HUES64 (cell line): Measurements from ENCODE around the gene TMEM132C. TPM values are rescaled to one million over a fixed set of nuclear protein-coding genes. Genes with fewer than 3 reads are reported as not detected.
"Not testable (repeated sequence)": the region's sequence is repeated elsewhere in the genome, so short reads cannot be mapped to it uniquely, and the experiment has no call there.

Experiments
- H3K27ac ChIP-seq: 2 replicates; pipeline ENCODE4 v1.7.0; 2013; ENCODE audit warnings: low read depth, low read length, inconsistent platforms
- H3K27me3 ChIP-seq: 2 replicates; pipeline ENCODE4 v1.6.1; 2013; ENCODE audit warnings: mild to moderate bottlenecking, low read length; ENCODE audit not compliant: insufficient read depth
- H3K36me3 ChIP-seq: 2 replicates; pipeline ENCODE4 v1.6.1; 2013; ENCODE audit warnings: mild to moderate bottlenecking, low read length; ENCODE audit not compliant: insufficient read depth
- H3K4me1 ChIP-seq: 2 replicates; pipeline ENCODE4 v1.6.1; 2013; ENCODE audit warnings: mild to moderate bottlenecking, low read length, moderate library complexity; ENCODE audit not compliant: insufficient read depth
- H3K4me3 ChIP-seq: 2 replicates; pipeline ENCODE4 v1.5.1; 2013; ENCODE audit warnings: mild to moderate bottlenecking, low read length, moderate library complexity
- H3K9ac ChIP-seq: 2 replicates; pipeline ENCODE4 v1.6.1; 2013; ENCODE audit warnings: mild to moderate bottlenecking, low read depth, low read length
- H3K9me3 ChIP-seq: 2 replicates; pipeline ENCODE4 v1.6.1; 2013; ENCODE audit warnings: low read depth, low read length; ENCODE audit not compliant: insufficient read depth
- WGBS: fragments of 150-250, 120-280 bp; methylation state at CpG from one replicate; pipeline ENCODE4 v1.1.7; 2013; ENCODE audit warnings: missing lambda C conversion rate; 5-methylcytosine and 5-hydroxymethylcytosine counted together
- polyA plus RNA-seq, 2 experiments: library from polyadenylated mRNA; stranded (reverse); fragments of 50-300 nt; gene quantifications; one replicate each; pipeline ENCODE4 v1.2.3, GENCODE V29; 2013

TMEM132C gene
- polyA plus RNA-seq (2013, experiment 1 of 2), result 6.3 TPM
- 9.4 TPM for polyA plus RNA-seq (2013, experiment 2 of 2)

DNA sequence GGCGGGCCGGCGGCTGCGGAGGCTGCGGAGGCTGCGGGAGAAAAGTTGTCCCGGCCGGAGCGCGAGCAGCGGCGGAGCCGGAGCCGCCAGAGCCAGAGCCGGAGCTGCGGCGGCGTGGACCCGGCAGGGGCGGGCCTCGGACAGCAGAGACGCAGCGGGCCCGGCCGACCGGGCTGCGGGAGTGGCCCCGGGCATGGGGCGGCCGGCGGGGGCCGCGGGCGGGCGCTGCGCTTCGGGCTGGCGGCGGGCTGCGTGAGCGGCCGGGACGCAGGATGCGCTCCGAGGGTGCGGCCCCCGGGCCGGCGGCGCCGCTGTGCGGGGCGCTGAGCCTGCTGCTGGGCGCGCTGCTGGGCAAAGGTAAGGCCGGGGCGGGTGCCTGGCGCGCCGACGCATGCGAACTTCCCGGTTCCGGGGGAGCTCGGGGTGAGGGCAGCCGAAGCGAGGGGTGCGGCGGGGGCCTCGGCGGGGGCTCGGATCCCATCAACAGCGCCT lies at the start of gene TMEM132C:
Gene TMEM132C (plus strand): TSS at position 40 of the 492 bp plus-strand sequence. CDS start 233 bp downstream, at position 273.
- H3K4me3 ChIP-seq, result peak within 1 kb of the TSS; percentile 55
- 0 out of 2 replicates have a peak within 1 kb of the TSS, but pooled peaks have one; percentile 26 for H3K9ac ChIP-seq
- no peak within 1 kb of the TSS for H3K27ac ChIP-seq
- no peaks in the 10 kb centered on the region for H3K36me3 ChIP-seq
- H3K4me1 ChIP-seq, result peaks cover 14% of the 10 kb centered on the region
- under 1% methylated on average over 73 of the region's 73 CpGs for WGBS
- H3K9me3 ChIP-seq, result peaks cover 12% of the 10 kb centered on the region; the same call in 1 of the 2 replicates
- H3K27me3 ChIP-seq, result peaks cover 76% of the 10 kb centered on the region

DNA sequence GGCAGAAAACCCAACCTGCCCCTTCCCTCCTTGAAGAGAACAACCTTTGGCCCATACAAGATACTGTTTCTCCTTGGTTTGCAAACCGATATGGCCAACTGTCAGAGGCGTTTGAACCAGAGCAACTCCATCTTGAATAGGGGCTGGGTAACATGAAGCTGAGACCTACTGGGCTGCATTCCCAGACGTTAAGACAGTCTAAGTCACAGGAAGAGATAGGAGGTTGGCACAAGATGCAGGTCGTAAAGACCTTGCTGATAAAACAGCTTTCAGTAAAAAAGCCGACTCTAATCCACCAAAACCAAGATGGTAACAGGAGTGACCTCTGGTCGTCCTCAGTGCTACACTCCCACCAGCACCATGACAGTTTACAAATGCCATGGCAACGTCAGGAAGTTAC lies 42.7 kb upstream of the TMEM132C start:
- 82% methylated on average over 7 of the region's 7 CpGs for WGBS
- H3K9me3 ChIP-seq, result no peaks in the 10 kb centered on the region
- H3K4me1 ChIP-seq, result peaks cover 4% of the 10 kb centered on the region; the same call in 1 of the 2 replicates
- H3K27ac ChIP-seq, result no peak overlapping the region
- H3K36me3 ChIP-seq, result no peaks in the 10 kb centered on the region
- H3K9ac ChIP-seq, result no peak overlapping the region
- no peaks in the 10 kb centered on the region for H3K27me3 ChIP-seq
- no peak overlapping the region for H3K4me3 ChIP-seq

GRCh38 chr12:128228581-128228980 lies 38.4 kb upstream of the TMEM132C start:
- WGBS, result 94% methylated on average over 6 of the region's 6 CpGs
- Histone ChIP-seq H3K9ac (no peak overlapping the region), H3K4me3 (no peak overlapping the region), H3K27me3 (no peaks in the 10 kb centered on the region), H3K9me3 (no peaks in the 10 kb centered on the region), H3K27ac (no peak overlapping the region), H3K36me3 (no peaks in the 10 kb centered on the region), H3K4me1 (peaks cover 4% of the 10 kb centered on the region; the same call in 1 of the 2 replicates)

GRCh38 chr12:128235635-128236417 lies 31.1 kb upstream of the TMEM132C start:
- WGBS, result 94% methylated on average over 6 of the region's 6 CpGs
- Histone ChIP-seq H3K4me1 (no peaks in the 10 kb centered on the region), H3K9me3 (0 out of 2 replicates have a peak, but pooled peaks cover 5% of the 10 kb centered on the region), H3K4me3 (no peak overlapping the region), H3K9ac (no peak overlapping the region), H3K36me3 (no peaks in the 10 kb centered on the region), H3K27ac (no peak overlapping the region), H3K27me3 (no peaks in the 10 kb centered on the region)

- whole genome bisulfite sequencing, result 88% methylated on average over 1 of the region's 1 CpG
Measured at GRCh38 chr12:128236525-128236924, 30.4 kb upstream of the TMEM132C start.

DNA sequence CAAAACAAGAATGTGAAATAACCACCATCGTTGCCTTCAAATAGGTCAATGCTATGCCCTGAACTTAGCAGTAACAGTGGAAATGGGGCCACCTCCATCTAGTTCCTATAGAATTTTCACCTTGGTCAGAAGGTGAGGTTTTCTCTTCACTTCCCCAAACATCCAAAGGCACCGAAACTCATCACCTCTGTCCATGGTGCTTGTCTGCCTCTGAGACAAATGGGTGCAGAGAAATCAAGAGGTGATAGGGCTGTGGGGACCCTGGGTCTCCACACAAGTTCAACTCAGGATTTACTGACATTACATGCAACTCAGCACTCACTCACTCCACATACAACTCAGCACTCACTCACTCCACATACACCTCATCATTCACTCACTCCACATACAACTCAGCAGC lies 26.2 kb upstream of the TMEM132C start:
- H3K27me3 ChIP-seq, result no peaks in the 10 kb centered on the region
- no peak overlapping the region for H3K27ac ChIP-seq
- peaks cover 6% of the 10 kb centered on the region; the same call in 1 of the 2 replicates for H3K9me3 ChIP-seq
- no peaks in the 10 kb centered on the region for H3K4me1 ChIP-seq
- H3K36me3 ChIP-seq, result no peaks in the 10 kb centered on the region
- no peak overlapping the region for H3K4me3 ChIP-seq
- no peak overlapping the region for H3K9ac ChIP-seq
- WGBS, result 69% methylated on average over 2 of the region's 2 CpGs

More at GRCh38 chr12:128236525-128236924, 30.4 kb upstream of the TMEM132C start:
- no peaks in the 10 kb centered on the region for H3K27me3 ChIP-seq
- H3K4me3 ChIP-seq, result no peak overlapping the region
- H3K4me1 ChIP-seq, result no peaks in the 10 kb centered on the region
- H3K36me3 ChIP-seq, result no peaks in the 10 kb centered on the region
- no peak overlapping the region for H3K9ac ChIP-seq
- H3K9me3 ChIP-seq, result 0 out of 2 replicates have a peak, but pooled peaks cover 5% of the 10 kb centered on the region
- H3K27ac ChIP-seq, result no peak overlapping the region

DNA sequence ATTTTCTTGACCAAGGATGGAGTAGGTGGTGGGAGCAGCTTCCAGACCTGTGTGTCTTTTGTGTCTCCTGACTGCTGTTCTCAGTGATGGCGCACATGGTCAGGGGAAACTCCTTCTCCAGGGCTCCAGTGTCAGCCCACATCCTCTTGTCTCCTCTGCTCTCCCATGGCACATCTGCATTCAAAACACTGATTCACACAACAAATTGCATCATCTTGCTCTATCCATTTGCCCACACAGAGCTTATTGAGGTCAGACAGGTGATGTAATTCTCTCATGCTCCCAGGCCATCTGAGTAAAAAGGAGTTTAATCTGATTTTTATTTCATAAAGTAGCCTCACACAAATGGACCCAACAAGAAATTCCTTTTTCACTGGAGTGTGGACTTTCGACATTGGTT lies 21.8 kb upstream of the TMEM132C start:
- H3K9me3 ChIP-seq, result peaks cover 14% of the 10 kb centered on the region; the same call in 1 of the 2 replicates
- H3K4me1 ChIP-seq, result no peaks in the 10 kb centered on the region
- WGBS, result 96% methylated on average over 2 of the region's 2 CpGs
- no peak overlapping the region for H3K27ac ChIP-seq
- no peak overlapping the region for H3K4me3 ChIP-seq
- no peaks in the 10 kb centered on the region for H3K36me3 ChIP-seq
- no peak overlapping the region for H3K9ac ChIP-seq
- no peaks in the 10 kb centered on the region for H3K27me3 ChIP-seq

DNA sequence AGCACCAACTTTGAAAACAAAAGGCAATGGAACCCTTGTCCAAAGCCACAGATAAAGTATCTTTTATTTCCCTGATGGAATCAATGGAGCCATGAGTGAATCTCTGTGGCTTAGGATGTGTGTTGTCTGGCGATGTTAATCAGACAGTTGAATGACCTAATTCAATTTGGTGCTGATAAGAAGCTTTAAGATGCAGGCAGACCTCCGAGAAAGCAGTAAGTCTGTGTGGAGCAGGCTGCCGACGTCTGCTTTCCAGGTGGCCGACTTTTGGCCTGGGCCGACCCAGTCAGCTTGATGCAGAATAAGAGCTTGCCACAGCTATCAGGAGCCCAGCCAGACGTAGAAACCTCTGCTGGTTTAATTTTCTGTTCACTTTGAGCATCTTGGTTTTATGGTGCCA lies 21.1 kb upstream of the TMEM132C start:
- H3K9me3 ChIP-seq, result peaks cover 14% of the 10 kb centered on the region; the same call in 1 of the 2 replicates
- H3K36me3 ChIP-seq, result no peaks in the 10 kb centered on the region
- no peak overlapping the region for H3K4me3 ChIP-seq
- H3K27me3 ChIP-seq, result no peaks in the 10 kb centered on the region
- H3K27ac ChIP-seq, result no peak overlapping the region
- no peaks in the 10 kb centered on the region for H3K4me1 ChIP-seq
- no peak overlapping the region for H3K9ac ChIP-seq
- 53% methylated on average over 7 of the region's 7 CpGs for WGBS

DNA sequence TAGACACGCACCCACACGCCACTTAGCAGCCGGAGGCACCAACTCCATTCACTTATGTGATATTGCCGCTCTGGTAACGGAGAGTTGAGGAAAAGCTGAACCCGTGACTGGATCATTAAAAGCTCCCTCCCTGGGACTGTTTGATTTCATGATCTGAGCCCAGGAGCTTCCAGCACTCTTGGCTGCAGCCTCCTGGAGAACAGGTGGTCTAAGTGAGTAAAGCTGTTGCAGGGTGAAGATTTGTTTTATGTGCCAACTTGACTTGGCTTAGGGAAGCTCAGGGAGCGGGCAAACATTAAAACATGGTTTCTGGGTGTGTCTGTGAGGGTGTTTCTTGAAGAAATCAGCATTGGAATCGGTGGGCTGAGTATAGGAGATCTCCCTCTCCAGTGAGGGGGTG lies 16.9 kb upstream of the TMEM132C start:
- no peak overlapping the region for H3K9ac ChIP-seq
- 81% methylated on average over 8 of the region's 8 CpGs for WGBS
- no peak overlapping the region for H3K4me3 ChIP-seq

GRCh38 chr12:128253829-128254228 lies 13.1 kb upstream of the TMEM132C start:
- not testable (repeated sequence) for H3K27ac ChIP-seq, H3K4me1 ChIP-seq, H3K36me3 ChIP-seq, H3K27me3 ChIP-seq, H3K9ac ChIP-seq, H3K4me3 ChIP-seq, H3K9me3 ChIP-seq

More for the DNA sequence above, 16.9 kb upstream of the TMEM132C start:
- Histone ChIP-seq H3K27ac (no peak overlapping the region), H3K27me3 (no peaks in the 10 kb centered on the region), H3K4me1 (no peaks in the 10 kb centered on the region), H3K36me3 (no peaks in the 10 kb centered on the region), H3K9me3 (peaks cover 14% of the 10 kb centered on the region; the same call in 1 of the 2 replicates)

GRCh38 chr12:128258866-128259555 lies 8.0 kb upstream of the TMEM132C start:
- peaks cover 6% of the 10 kb centered on the region; the same call in 1 of the 2 replicates for H3K9me3 ChIP-seq
- H3K27ac ChIP-seq, result no peak overlapping the region
- no peak overlapping the region for H3K4me3 ChIP-seq
- H3K4me1 ChIP-seq, result no peaks in the 10 kb centered on the region
- H3K27me3 ChIP-seq, result peaks cover 6% of the 10 kb centered on the region
- no peak overlapping the region for H3K9ac ChIP-seq
- no peaks in the 10 kb centered on the region for H3K36me3 ChIP-seq
- 75% methylated on average over 9 of the region's 9 CpGs for WGBS
